GM21737 (cell line): ENCODE results near the gene CTNNAL1.
A peak's percentile ranks its signal among the peaks of the same experiment; 100 is the strongest.
"Not testable (repeated sequence)": the region's sequence is repeated elsewhere in the genome, so short reads cannot be mapped to it uniquely, and the experiment has no call there.

ENCODE experiments used
- ATAC-seq: cut with Tn5 transposase; IDR thresholded peaks from one replicate; pipeline ENCODE4 v1.9.1; 2021; ENCODE audit warnings: mild to moderate bottlenecking, moderate library complexity; ENCODE audit not compliant: unreplicated experiment

The CTNNAL1 gene, protein sequence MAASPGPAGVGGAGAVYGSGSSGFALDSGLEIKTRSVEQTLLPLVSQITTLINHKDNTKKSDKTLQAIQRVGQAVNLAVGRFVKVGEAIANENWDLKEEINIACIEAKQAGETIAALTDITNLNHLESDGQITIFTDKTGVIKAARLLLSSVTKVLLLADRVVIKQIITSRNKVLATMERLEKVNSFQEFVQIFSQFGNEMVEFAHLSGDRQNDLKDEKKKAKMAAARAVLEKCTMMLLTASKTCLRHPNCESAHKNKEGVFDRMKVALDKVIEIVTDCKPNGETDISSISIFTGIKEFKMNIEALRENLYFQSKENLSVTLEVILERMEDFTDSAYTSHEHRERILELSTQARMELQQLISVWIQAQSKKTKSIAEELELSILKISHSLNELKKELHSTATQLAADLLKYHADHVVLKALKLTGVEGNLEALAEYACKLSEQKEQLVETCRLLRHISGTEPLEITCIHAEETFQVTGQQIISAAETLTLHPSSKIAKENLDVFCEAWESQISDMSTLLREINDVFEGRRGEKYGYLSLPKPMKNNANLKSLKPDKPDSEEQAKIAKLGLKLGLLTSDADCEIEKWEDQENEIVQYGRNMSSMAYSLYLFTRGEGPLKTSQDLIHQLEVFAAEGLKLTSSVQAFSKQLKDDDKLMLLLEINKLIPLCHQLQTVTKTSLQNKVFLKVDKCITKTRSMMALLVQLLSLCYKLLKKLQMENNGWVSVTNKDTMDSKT

DNA sequence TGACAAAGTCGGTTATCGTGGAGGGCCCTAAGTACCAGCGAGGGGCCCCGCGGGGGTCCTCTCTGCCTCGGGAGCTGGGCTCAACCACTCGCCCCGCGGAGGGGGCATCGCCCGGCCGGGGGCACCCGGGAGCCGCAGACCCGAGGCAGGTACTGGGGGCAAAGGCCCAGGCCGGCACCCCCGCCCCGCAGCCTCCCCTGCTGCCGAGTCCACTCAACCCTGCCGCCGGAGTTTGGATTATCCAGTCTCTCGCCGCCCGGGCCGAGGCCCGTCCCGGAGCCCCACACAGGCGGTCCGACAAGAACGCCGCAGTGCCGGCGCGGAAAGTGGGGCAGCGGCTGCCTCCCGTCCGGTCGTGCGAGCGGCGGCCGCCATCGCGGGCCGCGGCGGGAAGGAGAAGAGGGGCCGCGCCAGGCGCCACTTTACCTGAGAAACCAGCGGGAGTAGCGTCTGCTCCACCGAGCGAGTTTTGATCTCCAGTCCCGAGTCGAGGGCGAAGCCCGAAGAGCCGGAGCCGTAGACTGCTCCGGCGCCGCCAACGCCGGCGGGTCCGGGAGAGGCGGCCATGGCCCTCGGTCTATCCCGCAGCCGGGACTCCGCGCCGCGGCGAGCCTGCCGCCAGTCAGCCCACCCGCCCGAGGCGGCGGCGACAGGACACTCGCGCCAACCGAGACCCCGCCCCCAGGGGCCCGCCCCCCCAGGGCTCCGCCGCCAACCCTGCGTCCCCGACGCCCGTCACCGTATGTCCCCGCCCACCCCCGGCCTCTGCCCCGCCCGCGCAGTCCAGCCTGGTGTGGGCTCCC lies at the start of gene CTNNAL1:
CTNNAL1 (minus strand) TSS at position 624 of the 803 bp plus-strand sequence; CDS start at position 567, 57 bp downstream.
- ATAC-seq: peak; percentile 75

DNA sequence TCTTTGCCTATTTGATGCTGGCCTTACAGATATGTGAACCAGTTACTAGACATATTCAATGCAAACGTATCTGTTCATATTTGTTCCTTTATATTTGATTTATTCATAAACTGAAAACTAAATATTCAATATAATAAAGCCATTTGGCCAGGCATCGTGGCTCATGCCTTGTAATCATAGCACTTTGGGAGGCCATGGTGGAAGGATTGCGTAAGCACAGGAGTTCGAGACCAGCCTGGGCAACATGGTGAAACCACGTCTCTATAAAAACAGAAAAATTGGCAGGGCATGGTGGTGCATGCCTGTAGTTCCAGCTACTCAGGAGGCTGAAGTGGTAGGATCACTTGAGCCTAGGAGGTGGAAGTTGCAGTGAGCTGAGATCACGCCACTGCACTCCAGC lies 49.2 kb upstream of the CTNNAL1 start:
- no peak for ATAC-seq

DNA sequence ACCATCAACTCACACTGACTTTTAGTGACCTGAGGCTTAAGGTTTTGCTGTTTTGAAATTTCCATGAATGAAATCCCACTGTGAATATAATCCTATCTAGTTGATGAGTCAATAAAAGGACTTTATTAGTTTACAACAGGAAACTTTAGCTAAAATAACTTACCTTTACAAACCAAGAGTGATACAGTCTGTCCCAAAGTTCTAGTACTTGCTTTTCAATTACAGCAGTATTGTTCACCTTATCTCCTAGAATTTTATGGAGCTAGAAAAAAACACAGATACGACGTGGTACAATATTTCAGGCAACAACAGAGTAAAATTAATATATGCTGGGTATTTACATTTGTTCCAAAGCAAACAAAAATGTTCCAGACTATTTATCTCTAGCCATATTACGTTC lies 46.9 kb upstream of the CTNNAL1 start:
- no peak for ATAC-seq

DNA sequence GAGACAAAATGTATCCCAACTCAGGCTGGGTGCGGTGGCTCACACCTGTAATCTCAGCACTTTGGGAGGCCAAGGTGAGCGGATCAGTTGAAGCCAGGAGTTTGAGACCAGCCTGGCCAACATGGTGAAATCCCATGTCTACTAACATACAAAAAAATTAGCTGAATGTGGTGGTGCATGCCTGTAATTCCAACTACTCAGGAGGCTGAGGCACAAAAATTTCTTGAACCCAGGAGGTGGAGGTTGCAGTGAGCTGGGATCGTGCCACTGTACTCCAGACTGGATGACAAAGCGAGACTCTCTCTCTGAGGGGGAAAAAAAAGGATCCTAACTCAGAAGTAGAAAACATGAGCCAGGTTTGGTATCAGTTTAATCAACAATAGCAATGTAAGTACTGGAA lies 39.8 kb upstream of the CTNNAL1 start:
- not testable (repeated sequence) for ATAC-seq

DNA sequence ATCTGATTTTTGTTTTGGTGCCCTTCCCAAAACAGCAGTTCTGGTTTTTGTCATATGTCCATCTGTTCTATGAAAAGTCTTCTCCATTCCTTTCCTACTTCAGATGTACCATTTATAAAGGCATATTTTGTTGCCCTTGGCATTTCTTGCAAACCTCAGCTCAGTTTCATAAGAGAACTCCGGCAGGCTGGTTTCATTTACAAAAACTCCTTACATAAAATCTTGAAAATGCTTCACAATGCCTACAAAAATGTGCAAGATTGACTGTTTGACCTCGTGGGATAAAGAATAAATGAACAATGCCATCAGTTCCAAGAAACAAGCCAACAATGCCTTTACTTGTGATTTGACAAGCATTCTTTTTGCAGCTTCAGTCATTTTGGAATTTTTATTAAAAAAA lies 39.1 kb upstream of the CTNNAL1 start:
- no peak for ATAC-seq

DNA sequence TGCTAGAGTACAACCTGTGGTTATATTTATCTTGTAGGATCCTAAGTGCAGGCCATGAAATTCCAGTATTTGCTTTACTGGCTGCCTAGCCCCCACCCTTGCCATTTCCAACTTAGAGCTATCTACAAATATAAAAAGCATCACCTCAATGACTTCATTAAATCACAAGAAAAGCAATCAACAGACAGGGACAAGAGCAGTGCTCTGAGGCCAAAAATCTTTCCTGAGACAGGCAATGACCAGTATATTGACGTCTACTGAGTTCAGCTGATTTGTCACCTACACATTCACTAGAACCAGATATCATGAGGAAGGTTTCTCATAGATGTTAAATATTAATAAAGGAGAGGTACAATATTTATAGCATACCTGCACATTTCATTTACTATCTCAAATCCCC lies 38.4 kb upstream of the CTNNAL1 start:
- no peak for ATAC-seq

DNA sequence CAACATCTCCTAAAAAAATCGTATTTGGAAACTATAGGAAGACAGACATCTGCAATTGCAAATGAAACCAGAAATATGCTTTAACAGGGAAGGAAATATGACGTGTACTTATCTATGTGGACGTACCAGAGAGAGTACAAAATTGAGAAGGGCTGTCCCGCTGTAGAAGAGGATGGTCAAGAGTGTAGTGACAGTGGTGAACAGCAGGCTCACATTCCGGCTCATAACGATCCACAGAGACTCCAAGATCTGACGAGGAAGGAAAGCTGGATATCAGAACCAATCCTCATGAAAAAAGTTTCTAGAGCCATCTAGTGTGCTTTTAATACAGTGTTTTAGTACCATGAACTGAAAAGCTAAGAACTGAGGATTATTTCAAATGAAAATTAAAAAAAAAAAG lies 37.1 kb upstream of the CTNNAL1 start:
- no peak for ATAC-seq

DNA sequence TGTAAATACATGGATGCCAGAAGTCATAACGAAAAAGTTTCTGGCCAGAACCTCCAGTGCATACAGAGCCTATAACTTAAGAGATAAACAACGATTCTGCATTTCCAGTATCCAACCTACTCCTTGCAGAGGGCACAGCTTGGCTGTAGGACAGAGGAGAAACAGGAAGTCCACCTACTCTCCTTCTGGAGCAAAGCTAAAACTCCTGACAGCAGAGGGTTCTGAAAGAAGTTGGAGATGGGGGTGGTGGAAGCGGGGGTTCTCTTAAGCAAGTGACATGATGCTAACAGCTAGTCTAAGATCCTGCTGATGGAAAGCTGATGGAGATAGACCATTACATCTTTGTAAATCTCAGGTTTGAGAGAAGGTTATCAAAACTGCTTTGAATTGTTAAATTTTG lies 35.5 kb upstream of the CTNNAL1 start:
- no peak for ATAC-seq

DNA sequence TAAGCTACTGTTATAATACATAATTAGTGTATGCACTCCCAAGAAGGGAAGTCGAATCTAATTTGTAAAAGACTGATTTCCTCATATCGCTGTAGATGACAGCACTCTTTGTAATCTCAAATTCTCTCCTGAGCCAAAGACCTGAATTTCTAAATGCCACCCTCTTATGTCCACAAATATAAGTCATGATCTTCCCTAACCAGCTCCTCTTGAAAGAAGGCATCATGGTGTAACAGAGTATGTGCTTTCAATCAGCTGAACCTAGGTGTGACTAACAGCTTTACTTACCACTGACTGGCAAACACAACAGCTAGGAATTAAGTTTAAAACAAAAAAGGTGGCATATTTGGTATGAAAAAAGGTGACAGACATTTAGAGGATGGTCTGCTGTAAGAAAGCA lies 34.0 kb upstream of the CTNNAL1 start:
- ATAC-seq: no peak

DNA sequence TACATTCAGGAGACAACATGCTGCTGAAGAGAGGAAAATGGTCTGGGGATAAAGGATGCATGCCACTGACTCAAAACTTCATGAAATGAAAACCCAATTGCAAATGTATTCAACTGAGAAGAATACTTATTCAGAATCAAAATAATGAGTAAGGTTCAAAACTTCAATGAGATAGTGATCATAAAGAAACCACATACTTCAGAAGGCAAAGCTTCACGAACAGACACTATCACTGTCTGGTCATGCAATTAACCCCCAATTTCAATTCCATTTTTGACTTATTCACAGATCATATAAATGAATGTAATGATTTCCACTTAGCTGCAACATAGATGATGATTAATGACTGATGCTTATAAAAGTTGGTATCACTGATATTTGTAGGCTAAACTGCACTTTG lies 33.0 kb upstream of the CTNNAL1 start:
- ATAC-seq: no peak

DNA sequence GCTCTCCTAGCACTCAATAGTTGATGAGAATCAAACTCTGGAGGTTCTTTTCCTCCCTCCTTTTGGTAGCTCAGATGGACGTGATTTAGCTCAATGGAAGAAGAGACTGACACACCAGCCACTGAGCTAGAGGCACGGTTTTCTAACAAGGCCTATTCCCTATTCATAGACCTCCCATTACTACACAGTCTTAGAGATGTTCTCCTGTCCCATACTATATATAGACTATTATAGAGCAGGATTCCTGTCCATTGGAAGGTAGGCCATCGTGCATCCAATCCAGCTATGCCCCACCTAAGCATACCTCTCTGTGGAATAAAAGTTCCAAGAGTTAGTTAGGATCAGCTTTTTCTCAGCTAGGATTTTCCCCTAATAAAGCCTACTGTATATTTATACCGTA lies 30.3 kb upstream of the CTNNAL1 start:
- no peak for ATAC-seq

DNA sequence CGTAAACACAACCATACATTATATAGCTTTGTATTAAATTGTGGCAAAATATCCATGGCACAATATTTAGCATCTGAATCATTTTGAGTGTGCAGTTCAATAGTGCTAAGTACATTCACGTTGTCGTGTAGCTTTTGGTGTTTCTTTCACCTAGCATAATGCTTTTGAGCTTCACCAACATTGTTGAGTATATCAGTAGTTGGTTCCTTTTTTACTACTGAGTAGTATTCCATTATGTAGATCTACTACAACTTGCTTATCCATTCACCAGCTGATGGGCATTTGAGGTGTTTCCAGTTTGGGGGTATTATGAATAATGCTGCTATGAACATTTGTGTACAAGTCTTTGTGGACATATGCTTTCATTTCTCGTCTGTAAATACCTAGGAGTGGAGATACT lies 27.3 kb upstream of the CTNNAL1 start:
- no peak for ATAC-seq

DNA sequence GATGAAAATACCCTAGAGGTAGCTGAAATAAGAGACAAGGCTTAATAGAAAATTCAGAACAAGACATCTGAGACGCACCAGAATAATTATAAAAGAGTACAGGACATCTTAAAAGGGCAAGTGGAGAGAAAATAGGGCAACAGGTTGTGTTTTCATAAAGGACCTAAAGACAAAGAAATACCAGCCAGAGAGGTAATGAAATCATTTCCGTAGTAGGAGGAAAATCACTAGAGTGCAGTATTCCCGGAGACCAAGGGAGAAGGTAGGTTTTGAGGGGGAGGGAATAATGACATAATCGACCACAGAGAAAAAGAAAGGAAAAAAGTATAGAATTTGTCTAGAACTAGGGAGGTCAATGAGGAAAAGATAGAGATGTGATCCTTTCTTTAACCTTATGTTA lies 26.2 kb upstream of the CTNNAL1 start:
- ATAC-seq: no peak

DNA sequence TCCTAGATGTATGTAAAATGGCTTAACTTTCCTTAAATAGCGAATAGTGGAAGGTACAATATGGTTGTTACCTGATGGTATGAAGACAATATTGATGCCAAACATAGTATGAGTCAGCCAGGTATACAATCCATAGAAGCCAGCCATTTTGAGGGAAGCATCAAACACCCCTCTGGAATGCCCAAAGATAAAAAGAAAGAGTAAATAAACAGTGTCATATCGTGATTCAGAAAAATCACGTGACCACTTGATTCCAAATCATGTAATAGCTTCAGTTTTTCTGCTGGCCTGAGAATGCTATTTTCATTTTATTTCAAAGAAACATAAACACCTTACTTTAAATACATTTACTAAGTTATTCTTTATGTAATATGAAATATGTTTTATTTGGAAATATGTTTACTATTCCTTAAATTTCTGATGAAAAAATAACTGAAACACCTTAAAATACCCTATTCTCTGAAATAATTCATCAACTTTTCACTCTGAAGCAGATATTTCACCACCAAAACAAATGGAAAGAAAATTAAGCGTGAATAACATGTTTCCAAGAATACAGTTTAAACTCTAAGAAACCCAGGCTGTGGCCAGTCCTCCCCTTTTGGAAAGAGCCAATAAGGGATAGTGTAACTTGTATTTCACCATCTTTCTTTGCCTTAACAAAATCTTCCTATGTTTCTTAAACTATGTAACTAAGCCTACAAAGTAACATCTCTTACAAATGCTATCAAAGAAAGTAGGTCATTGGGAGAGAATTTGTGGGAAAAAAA lies 24.8 kb upstream of the CTNNAL1 start:
- no peak for ATAC-seq

DNA sequence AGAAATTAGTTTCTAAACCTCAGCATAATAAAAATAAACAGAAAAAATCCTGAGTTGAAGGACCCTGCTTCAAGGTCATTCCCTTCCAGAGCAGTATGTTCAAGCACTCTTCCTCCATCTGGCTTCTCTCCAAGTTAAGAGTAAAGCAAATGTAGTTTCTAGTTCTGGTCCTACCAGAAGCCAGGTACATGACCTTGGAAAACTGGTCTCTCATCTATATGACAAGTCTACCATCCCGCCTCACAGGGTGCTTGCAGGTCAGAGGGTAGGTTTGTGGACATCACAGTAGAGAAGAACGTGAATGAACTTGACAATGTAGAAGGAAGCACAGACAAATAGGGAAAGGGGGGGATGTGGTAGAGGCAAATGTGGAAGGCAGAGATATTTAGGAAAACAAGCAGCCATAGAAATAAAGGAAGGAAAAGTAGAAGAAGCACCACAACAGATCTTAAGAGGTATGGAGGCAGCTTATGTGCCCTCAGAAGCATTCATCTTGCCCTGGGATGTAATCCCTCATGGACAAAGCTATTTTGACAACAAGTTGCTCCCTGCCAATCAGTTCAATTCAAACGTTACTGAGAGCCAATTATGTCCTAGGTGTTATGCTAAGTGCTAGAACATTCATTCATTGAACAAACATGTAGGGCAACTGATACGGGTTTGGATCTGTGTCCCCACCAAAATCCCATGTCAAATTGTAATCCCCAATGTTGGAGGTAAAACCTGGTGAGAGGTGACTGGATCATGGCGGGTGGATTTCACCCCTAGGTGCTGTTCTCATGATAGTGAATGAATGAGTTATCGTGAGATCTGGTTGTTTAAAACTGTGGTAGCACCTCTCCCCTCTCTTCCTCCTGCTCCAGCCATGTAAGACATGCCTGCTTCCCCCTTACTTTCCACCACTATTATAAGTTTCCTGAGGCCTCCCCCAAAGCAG lies 23.7 kb upstream of the CTNNAL1 start:
- no peak for ATAC-seq

DNA sequence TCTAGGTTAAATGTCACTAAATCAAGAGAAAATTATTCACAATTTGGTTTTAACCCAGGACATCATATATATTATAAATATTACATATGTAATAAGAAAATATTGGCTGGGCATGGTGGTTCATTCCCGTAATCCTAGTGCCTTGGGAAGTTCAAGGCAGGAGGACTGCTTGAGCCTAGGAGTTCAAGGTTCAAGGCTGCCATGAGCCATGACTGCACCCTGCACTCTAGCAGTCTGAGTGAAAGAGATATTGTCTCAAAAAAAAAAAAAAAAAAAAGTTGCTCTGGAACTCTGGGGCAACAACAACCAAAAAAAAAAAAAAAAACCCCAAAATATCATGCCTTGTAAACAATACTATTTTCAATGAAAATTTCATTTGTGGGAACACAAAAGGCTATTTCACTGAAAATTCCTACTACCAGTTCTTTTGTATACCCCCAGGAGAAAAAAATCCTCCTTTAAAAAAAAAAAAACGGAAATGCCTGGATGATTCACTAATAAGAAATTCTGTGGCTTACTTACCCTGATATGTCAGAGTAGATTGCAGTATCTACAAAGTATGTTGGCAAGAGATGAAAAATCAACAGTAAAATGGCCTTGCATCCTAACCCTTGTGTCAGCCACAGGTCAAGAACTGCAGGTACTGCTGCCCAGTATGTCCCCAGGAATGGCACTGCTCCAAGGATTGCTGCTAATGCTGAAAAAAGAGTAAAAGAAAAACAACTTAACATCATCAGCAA lies 22.6 kb upstream of the CTNNAL1 start:
- ATAC-seq: no peak

DNA sequence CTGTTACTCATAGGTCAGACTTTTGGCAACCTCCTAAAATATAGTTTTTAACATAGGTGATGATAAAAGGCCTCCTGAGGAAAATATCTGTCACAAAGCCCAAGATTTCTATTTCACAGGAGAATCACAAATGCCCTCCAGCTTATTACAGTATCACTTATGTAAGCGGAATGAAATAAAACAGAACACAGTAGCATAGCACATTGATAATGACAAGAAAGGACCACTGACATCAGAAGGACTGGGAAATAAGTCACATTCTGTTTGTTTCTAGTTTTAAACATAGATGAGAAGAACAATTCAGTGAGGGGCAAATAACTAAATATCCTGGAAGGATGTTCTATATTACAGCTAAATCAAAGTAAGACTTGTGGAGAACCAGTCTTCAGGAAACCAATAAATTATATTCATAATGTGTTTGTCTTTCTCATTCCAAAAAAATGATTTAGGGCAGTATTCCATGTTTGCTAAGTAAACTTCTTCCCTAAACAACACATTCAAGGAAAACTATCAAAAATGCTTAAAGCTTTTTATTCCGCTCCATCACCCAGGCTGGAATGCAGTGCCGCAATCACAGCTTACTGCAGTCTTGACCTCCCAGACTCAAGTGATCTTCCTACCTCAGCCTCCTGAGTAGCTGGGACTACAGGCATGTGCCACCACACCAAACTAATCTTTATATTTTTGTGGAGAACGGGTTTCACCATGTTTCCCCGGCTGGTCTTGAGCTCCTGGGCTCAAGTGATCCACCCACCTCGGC lies 20.8 kb upstream of the CTNNAL1 start:
- no peak for ATAC-seq

DNA sequence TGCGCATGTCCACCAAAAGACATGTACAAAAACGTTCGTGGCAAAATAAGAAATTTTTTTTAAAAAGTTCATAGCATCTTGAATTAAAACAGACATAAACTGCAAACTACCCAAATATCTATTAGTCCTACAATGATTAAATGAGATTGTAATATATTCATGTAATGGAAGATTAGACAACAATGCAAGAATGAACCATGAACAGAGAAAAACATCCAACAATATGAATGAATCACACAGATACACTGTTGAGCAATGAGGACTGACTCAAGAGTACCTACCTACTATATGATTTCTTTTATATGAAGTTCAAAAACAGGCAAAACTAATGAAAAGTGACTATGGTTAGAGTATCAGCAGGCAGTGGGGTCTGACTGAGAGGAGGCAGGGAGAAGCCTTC lies 17.9 kb upstream of the CTNNAL1 start:
- no peak for ATAC-seq
